DND-41 (cell line): ENCODE measurements around the gene REC114.

Experiments used
- ATAC-seq: fragments of 200-7000 bp; cut with Tn5 transposase; 3 replicates; pipeline ENCODE4 v1.9.1; 2021; ENCODE audit warnings: low read depth; ENCODE audit not compliant: insufficient read depth
- DNase-seq: peaks from one replicate; pipeline ENCODE4 v3.0.0-alpha.2; 2020
- H2AFZ ChIP-seq: 2 replicates; pipeline ENCODE4 v1.6.0; 2012; ENCODE audit warnings: low read depth, low read length
- H3K27ac ChIP-seq: 2 replicates; pipeline ENCODE4 v1.5.1; 2012; ENCODE audit warnings: low read length, inconsistent platforms
- H3K27me3 ChIP-seq: fragments of 200-600 bp; sonication (generic); 2 replicates; pipeline ENCODE4 v1.6.0; 2012; ENCODE audit warnings: low read length, mild to moderate bottlenecking, inconsistent platforms; ENCODE audit not compliant: insufficient read depth, poor library complexity
- H3K36me3 ChIP-seq: 2 replicates; pipeline ENCODE4 v1.5.1; 2012; ENCODE audit warnings: low read length, inconsistent platforms; ENCODE audit not compliant: insufficient read depth
- H3K4me1 ChIP-seq: 2 replicates; pipeline ENCODE4 v1.5.1; 2012; ENCODE audit warnings: mild to moderate bottlenecking, low read length; ENCODE audit not compliant: insufficient read depth
- H3K4me2 ChIP-seq: 2 replicates; pipeline ENCODE4 v1.6.0; 2012; ENCODE audit warnings: mild to moderate bottlenecking, moderate library complexity, low read length, inconsistent platforms; ENCODE audit not compliant: insufficient read depth
- H3K4me3 ChIP-seq, 2 experiments: fragments of 200-600 bp in 1 of 2; shearing (Covaris generic) in 1 of 2; 2 replicates each; pipeline ENCODE4 v1.5.1; 2012 to 2016; ENCODE audit warnings: inconsistent platforms in 2 of 2, low read length in 2 of 2, mild to moderate bottlenecking in 2 of 2, low read depth in 1 of 2, moderate library complexity in 1 of 2
- H3K79me2 ChIP-seq: 2 replicates; pipeline ENCODE4 v1.6.0; 2012; ENCODE audit warnings: low read length, inconsistent platforms; ENCODE audit not compliant: insufficient read depth
- H3K9ac ChIP-seq: 2 replicates; pipeline ENCODE4 v1.6.0; 2012; ENCODE audit warnings: low read depth, mild to moderate bottlenecking, inconsistent platforms, low read length, moderate library complexity
- H3K9me3 ChIP-seq: 2 replicates; pipeline ENCODE4 v1.5.1; 2012; ENCODE audit warnings: low read length, moderate library complexity, mild to moderate bottlenecking, inconsistent platforms; ENCODE audit not compliant: insufficient read depth, severe bottlenecking
- H4K20me1 ChIP-seq: 2 replicates; pipeline ENCODE4 v1.6.0; 2012; ENCODE audit warnings: low read length; ENCODE audit not compliant: insufficient read depth
- EZH2 ChIP-seq: IDR thresholded peaks from 3 replicates; pipeline ENCODE4 v1.6.1; 2012; ENCODE audit warnings: borderline replicate concordance, low read depth, mild to moderate bottlenecking, moderate library complexity, low read length, inconsistent platforms; ENCODE audit not compliant: severe bottlenecking
- TF ChIP-seq, protein P1 (sequence below): IDR thresholded peaks from 2 replicates; pipeline ENCODE4 v1.5.1; 2012; ENCODE audit warnings: borderline replicate concordance, low read length, moderate library complexity, mild to moderate bottlenecking; ENCODE audit not compliant: poor library complexity, severe bottlenecking; ENCODE audit errors: extremely low read depth

REC114 gene

DNA sequence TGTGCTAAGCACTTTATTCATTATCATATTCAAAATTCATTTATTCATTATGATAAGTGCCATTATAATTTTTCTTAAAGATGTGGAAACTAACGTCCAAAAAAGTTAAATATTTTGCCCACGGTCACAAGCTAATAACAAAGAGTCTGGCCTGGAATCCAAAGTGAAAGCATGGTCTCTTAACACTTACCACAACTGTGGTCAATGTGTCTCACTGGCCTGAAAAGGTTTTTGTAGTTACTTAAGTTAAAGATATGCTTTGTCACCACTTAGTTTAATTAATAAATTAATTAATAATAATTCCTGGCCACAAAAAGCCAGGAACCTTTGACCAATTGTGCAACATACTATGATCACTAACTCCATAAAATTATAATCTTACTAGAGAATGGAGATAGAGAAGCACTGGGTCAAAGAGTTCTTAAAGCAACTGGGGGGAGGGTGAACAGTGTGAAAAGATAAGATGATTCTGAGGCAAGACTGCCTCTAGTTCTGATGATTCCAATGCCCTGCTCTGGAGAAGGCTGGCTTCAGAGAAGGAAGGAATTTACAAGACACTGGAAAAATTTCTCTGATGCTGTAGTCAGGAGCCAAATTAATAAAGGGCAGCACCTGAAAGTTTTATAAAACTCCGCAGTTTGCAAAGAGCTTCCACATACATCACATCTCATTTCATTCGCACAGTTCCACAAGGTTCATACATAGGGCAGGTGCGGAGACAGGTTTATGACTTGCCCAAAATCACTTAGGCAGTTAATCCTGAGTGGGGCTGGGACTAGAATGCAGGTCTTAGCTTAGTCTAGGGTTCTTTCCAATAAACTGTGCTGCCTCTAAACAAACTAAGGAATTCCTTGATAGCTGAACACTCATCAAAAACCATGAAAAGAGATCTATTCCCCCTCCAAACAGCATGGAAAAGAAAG, 157.7 kb downstream of the REC114 start:
- Histone ChIP-seq H3K27me3 (no peaks in the 10 kb centered on the region), H3K36me3 (no peaks in the 10 kb centered on the region), H2AFZ (no peak overlapping the region), H3K9me3 (no peaks in the 10 kb centered on the region), H3K4me3 (no peak overlapping the region), H3K79me2 (peaks cover 57% of the 10 kb centered on the region), H3K27ac (no peak overlapping the region), H3K9ac (no peak overlapping the region), H3K4me2 (no peak overlapping the region), H4K20me1 (peaks cover 67% of the 10 kb centered on the region), H3K4me1 (no peaks in the 10 kb centered on the region)
- DNase-seq (no peak), ATAC-seq (no peak)
- TF ChIP-seq, protein P1, sequence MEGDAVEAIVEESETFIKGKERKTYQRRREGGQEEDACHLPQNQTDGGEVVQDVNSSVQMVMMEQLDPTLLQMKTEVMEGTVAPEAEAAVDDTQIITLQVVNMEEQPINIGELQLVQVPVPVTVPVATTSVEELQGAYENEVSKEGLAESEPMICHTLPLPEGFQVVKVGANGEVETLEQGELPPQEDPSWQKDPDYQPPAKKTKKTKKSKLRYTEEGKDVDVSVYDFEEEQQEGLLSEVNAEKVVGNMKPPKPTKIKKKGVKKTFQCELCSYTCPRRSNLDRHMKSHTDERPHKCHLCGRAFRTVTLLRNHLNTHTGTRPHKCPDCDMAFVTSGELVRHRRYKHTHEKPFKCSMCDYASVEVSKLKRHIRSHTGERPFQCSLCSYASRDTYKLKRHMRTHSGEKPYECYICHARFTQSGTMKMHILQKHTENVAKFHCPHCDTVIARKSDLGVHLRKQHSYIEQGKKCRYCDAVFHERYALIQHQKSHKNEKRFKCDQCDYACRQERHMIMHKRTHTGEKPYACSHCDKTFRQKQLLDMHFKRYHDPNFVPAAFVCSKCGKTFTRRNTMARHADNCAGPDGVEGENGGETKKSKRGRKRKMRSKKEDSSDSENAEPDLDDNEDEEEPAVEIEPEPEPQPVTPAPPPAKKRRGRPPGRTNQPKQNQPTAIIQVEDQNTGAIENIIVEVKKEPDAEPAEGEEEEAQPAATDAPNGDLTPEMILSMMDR: no peak
- TF ChIP-seq EZH2: no peak

DNA sequence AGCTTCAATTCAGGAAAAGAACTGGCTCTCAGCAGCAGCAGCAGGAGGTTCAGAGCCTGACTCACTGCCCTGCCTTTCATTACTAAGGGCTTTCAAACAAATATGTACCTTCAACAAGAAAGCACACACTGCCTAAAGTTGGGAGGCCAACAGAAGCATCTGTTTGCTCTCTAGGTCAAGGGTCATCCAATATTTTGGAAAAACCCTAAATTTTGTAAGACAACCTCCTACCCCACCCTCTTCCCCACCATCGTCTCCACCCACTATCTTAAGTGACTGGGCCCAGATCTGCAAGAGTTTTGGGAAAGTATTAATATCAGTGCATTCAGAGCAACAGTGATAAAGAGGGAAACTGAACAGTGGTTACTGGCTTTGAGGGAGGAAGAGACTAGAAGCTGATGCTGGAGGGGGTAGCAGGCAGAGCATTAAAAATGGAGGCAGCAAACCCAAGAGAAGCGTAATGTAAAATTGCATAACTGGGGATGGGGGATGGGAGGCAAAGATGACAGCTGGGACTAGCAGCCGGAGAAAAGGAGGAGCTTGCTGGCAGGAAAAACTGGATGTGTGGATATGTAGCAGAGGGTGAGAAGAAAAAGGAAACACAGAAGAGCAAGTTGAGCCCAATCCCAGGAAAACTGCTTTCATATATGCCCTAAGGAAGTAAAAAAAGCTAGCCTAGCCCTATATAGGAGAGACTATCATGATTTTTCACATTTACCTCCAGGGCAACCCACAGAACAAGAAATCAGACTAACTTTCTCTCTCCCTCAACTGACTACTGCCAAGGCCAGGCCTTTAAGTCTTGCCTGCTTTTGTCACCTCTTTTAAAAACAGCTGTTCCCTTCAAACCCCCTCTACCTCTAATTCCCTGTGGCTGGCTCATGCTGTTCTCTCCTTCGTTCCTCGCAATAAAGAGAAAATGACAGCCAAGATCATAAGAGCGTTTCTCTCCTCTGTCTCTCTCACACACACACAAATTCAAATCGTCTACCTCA, 158.8 kb downstream of the REC114 start:
- Histone ChIP-seq H3K36me3 (no peaks in the 10 kb centered on the region), H3K4me3 (no peak overlapping the region), H2AFZ (no peak overlapping the region), H3K9ac (no peak overlapping the region), H3K27me3 (no peaks in the 10 kb centered on the region), H3K27ac (no peak overlapping the region), H4K20me1 (peaks cover 65% of the 10 kb centered on the region), H3K79me2 (peaks cover 66% of the 10 kb centered on the region), H3K4me1 (no peaks in the 10 kb centered on the region), H3K4me2 (no peak overlapping the region), H3K9me3 (no peaks in the 10 kb centered on the region)
- TF ChIP-seq, protein P1: no peak
- no peak for TF ChIP-seq EZH2
- DNase-seq: no peak
- ATAC-seq: no peak

DNA sequence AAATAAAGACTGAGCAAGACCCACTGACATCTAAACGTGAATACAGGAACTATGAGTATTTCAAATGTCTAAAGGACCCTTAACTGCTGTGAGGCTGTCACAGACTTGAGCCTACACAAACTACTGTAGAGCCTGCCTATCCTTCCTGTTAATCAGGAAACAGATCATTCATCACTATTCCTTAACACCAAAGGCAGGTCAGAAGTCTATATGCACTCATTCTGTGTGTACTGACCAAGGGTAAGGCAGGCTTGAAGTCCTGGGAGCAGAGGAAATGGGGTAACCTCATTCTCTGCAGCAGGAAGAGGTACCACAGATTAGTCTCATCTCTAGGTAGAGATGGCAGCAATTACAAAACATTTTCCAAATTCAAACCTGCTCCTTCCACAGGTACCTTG, 159.5 kb downstream of the REC114 start:
- DNase-seq (no peak), ATAC-seq (peak; percentile 39; the same call in 1 of the 3 replicates)
- H3K9ac ChIP-seq: no peak overlapping the region
- no peaks in the 10 kb centered on the region for H3K9me3 ChIP-seq
- H3K4me1 ChIP-seq: no peaks in the 10 kb centered on the region
- H3K36me3 ChIP-seq: no peaks in the 10 kb centered on the region
- H3K79me2 ChIP-seq: peaks cover 64% of the 10 kb centered on the region
- no peaks in the 10 kb centered on the region for H3K27me3 ChIP-seq
- H2AFZ ChIP-seq: no peak overlapping the region
- H4K20me1 ChIP-seq: peaks cover 64% of the 10 kb centered on the region
- TF ChIP-seq, protein P1: no peak
- no peak for TF ChIP-seq EZH2
- no peak overlapping the region for H3K4me3 ChIP-seq
- no peak overlapping the region for H3K4me2 ChIP-seq
- H3K27ac ChIP-seq: no peak overlapping the region
